NCI-H2107 treated with DMSO at 0.1 percent for 48 hours (cell line): ENCODE data around the gene BSPRY.
"Not testable (repeated sequence)": the region's sequence is repeated elsewhere in the genome, so short reads cannot be mapped to it uniquely, and the experiment has no call there.

Experiments
- DNase-seq: peaks from one replicate; lab custom pipeline; 2025; ENCODE audit not compliant: unreplicated experiment; lab: John Stamatoyannopoulos, UW

Gene BSPRY

GRCh38 chr9:113393281-113393680, 43.9 kb downstream of the BSPRY start:
- no peak for DNase-seq

GRCh38 chr9:113395000-113395861, 45.9 kb downstream of the BSPRY start:
- DNase-seq: no peak

DNA sequence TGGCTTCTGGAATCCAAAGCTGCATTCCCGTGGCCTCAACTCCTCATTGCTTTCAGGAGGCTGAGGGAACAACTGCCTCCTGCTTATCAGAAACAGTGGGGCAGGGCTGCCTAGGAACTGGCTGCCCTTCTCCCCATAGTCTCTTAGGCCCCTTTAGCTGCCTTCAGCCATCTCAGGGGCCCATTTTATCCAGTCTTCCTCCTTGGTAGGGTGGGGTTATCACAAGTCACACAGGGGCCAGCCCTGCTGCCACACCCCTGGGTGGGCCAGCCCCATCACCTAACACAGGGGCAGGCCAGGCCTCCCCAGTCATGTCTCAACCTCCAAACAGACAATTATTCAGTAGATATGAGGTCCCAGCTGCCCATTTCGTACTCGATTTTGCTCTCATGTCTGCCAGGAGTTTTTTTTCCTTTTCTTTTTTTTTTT, 47.9 kb downstream of the BSPRY start:
- no peak for DNase-seq

DNA sequence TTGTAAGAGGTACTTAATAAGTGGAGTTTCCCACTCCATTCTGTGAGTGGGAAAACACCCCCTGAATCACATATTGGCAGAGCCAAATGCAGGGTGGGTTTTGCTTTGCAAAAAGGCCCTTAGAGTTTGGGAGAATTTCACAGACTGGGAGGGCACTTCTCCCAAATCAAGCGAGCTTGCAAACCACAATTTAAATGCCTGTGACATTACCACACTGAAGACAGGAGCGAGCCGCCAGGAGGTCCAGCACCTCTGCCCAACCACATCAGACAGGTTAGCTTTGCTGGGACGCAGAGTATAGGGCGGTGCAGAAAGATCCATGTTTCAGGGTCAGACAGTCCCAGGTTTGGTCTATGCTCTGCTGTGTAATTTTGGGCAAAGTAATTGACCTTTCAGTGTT, 49.5 kb downstream of the BSPRY start:
- DNase-seq: no peak

- peak; percentile 13 for DNase-seq
Measured at GRCh38 chr9:113399646-113400200, 50.4 kb downstream of the BSPRY start.

- peak; percentile 81 for DNase-seq
Measured at GRCh38 chr9:113401027-113401792, 51.9 kb downstream of the BSPRY start, which contains the start of gene ALAD. TSS of gene ALAD (minus strand) at chr9:113401284. CDS start at chr9:113393559, 7,725 bp downstream.

GRCh38 chr9:113403646-113404045, 54.3 kb downstream of the BSPRY start:
- DNase-seq: no peak

DNA sequence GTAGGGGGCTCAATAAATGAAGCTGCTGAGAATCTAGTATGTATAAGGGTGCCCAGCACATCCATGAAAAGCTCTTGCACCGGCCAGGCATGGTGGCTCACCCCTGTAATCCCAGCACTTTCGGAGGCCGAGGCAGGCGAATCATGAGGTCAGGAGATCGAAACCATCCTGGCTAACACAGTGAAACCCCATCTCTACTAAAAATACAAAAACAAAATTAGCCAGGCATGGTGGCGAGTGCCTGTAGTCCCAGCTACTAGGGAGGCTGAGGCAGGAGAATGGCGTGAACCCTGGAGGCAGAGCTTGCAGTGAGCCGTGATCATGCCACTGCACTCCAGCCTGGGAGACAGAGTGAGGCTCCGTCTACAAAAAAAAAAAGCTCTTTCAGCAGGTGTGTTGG, 57.0 kb downstream of the BSPRY start:
- DNase-seq: not testable (repeated sequence)

GRCh38 chr9:113406873-113407511, 57.7 kb downstream of the BSPRY start:
- peak; percentile 29 for DNase-seq

GRCh38 chr9:113409481-113409880, 60.1 kb downstream of the BSPRY start:
- DNase-seq: no peak

- no peak for DNase-seq
Measured at GRCh38 chr9:113409883-113410206, 60.5 kb downstream of the BSPRY start.

- DNase-seq: peak; percentile 88
Measured at GRCh38 chr9:113410207-113410864, 61.0 kb downstream of the BSPRY start, which contains the start of the genes C9orf43 and POLE3. TSS of gene C9orf43 (plus strand) at chr9:113410747. CDS start at chr9:113413494, 2,747 bp downstream. TSS of gene POLE3 (minus strand) at chr9:113410675. CDS start at chr9:113410293, 382 bp downstream.

GRCh38 chr9:113416149-113416721, 66.9 kb downstream of the BSPRY start:
- no peak for DNase-seq

DNA sequence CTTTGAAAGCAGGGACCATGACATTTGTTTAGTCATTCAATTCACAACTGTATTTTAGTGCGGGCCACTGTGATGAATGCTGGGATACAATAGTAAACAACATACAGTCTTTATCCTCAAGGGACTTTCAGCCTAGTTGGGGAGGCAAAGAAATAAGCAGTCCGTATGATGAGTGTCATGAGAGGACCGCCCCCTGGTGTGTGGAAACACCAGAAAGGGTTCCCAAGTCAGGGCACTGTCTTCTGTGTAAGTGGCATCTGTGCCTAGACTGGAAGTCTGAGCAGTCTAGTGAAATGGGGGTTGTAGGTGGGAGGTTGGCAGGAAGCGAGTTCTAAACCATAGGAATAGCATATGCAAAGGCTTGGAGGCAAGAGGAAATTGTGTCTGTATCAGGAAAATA, 68.0 kb downstream of the BSPRY start:
- no peak for DNase-seq
